Glutamatergic neuron (in vitro differentiated cells): ENCODE results near the gene PLEKHJ1. TPM values are rescaled to one million over a fixed set of nuclear protein-coding genes. Genes with fewer than 3 reads are reported as not detected.

Source experiments
- DNase-seq: peaks from one replicate; pipeline ENCODE4 v3.0.0; 2022
- H3K27ac Mint-ChIP-seq: one replicate; pipeline ENCODE4 v1.8.0; 2020; ENCODE audit warnings: mild to moderate bottlenecking, mixed read lengths, inconsistent platforms; ENCODE audit not compliant: unreplicated experiment
- H3K27me3 Mint-ChIP-seq: one replicate; pipeline ENCODE4 v1.8.0; 2020; ENCODE audit warnings: mild to moderate bottlenecking, moderate library complexity, mixed read lengths, inconsistent platforms; ENCODE audit not compliant: unreplicated experiment
- H3K36me3 Mint-ChIP-seq: one replicate; pipeline ENCODE4 v1.8.0; 2020; ENCODE audit warnings: mild to moderate bottlenecking, mixed read lengths, inconsistent platforms; ENCODE audit not compliant: unreplicated experiment
- H3K4me1 Mint-ChIP-seq: one replicate; pipeline ENCODE4 v1.8.0; 2020; ENCODE audit warnings: mild to moderate bottlenecking, low read depth, mixed read lengths, inconsistent platforms; ENCODE audit not compliant: unreplicated experiment
- H3K4me3 Mint-ChIP-seq: one replicate; pipeline ENCODE4 v1.8.0; 2020; ENCODE audit warnings: mild to moderate bottlenecking, mixed read lengths, inconsistent platforms; ENCODE audit not compliant: unreplicated experiment
- H3K9me3 Mint-ChIP-seq: one replicate; pipeline ENCODE4 v1.8.0; 2020; ENCODE audit warnings: mild to moderate bottlenecking, moderate library complexity, mixed read lengths, inconsistent platforms; ENCODE audit not compliant: unreplicated experiment
- CTCF ChIP-seq: fragments of 200-600 bp; sonication (generic); IDR thresholded peaks from one replicate; pipeline ENCODE4 v1.5.0; 2021; ENCODE audit not compliant: partially characterized antibody, unreplicated experiment
- total RNA-seq: library from RNA; stranded (reverse); fragmentation: NEBNext Ultra II Directional; extraction: Animal tissue kit (Norgen Biotek cat#: 25700); gene quantifications from one replicate; pipeline ENCODE4 v1.2.1, GENCODE V29; 2021; ENCODE audit not compliant: unreplicated experiment

Gene PLEKHJ1
- total RNA-seq, 1 donor from 2014 or later = 164 TPM

GRCh38 chr19:2236064-2236313, 140 bp downstream of the PLEKHJ1 start:
- Mint-ChIP-seq H3K27ac (no peak overlapping the region), H3K27me3 (peaks cover 18% of the 10 kb centered on the region), H3K4me1 (peaks cover 29% of the 10 kb centered on the region), H3K4me3 (peak overlapping the region; percentile 96), H3K9me3 (peaks cover 28% of the 10 kb centered on the region), H3K36me3 (no peaks in the 10 kb centered on the region)
- no peak for DNase-seq
- TF ChIP-seq CTCF = no peak

DNA sequence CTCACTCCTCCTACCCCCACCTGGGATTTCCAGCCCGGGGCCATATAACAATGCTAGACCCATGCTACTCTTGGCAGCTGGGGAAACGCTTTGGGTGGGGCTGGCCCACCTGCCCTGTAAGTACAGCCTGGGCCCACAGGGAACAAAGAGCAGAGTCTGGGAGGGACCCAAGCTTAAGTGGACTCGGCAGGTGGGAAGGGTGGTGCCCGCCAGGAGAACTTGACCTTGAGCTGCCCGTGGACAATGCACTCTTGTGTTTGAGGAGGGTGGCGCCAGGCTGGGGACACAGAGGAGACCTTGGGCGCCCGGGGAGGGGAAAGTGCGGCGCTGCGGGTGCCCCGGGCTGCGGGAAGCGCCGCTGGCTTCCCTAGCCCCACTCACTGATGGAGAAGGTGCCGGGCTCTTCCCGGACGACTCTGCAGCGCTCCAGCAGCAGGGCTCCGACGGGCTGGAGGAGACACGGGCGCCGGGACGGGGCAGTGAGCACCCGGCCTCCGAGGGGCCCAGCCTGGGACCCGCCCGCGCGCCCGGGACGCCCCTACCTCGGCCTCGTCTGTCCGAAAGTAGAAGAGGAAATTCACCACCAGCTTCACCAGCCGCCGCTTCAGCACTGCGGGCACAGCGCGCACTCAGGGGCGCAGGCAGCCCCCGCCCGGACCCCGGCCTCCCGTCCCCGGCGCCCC, 607 bp downstream of the PLEKHJ1 start:
- DNase-seq = peak; percentile 38
- no peak for TF ChIP-seq CTCF
- Mint-ChIP-seq H3K36me3 (no peaks in the 10 kb centered on the region), H3K4me1 (peaks cover 25% of the 10 kb centered on the region), H3K9me3 (peaks cover 27% of the 10 kb centered on the region), H3K27me3 (peaks cover 17% of the 10 kb centered on the region), H3K27ac (peak overlapping the region; percentile 97), H3K4me3 (peak overlapping the region; percentile 97)

- Mint-ChIP-seq H3K27me3 (peaks cover 18% of the 10 kb centered on the region), H3K36me3 (no peaks in the 10 kb centered on the region), H3K4me1 (peaks cover 24% of the 10 kb centered on the region), H3K4me3 (peak overlapping the region; percentile 97), H3K27ac (peak overlapping the region; percentile 97), H3K9me3 (peaks cover 30% of the 10 kb centered on the region)
- no peak for DNase-seq
- TF ChIP-seq CTCF = no peak
These were observed 1.1 kb downstream of the PLEKHJ1 start for GRCh38 chr19:2234996-2235380.

DNA sequence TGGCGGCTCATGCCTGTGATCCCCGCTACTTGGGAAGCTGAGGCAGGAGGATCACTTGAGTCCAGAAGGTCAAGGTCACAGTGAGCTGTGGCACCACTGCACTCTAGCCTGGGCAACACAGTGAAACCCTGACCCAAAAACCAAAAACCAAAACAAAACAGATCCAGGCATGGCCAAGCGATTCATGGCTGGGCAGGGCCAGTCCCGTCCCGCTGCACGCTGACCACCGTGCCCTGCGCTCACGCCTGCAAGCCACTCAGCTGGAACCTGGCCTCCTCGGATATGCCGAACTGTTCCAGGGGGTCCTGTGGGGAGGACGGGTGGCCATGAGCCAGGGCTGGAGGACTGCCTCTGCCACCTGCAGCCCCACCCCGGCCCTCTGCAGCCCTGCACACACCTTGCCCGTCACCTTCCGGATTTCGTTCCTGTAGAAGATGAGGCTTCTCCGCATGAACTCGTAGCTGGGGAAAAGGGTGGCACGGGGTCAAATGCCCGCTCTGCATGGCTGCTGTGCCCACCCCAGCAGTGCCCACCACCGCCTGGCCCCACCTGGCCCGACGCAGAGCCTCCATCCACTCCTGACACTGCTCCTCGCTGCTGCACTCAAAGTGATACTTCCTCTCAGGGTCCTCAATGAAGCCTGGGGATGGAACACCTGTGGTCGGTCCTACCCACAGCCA, 2.4 kb downstream of the PLEKHJ1 start:
- no peak for TF ChIP-seq CTCF
- Mint-ChIP-seq H3K4me1 (peaks cover 18% of the 10 kb centered on the region), H3K36me3 (no peaks in the 10 kb centered on the region), H3K27ac (peak overlapping the region; percentile 97), H3K9me3 (peaks cover 30% of the 10 kb centered on the region), H3K4me3 (peak overlapping the region; percentile 97), H3K27me3 (peaks cover 21% of the 10 kb centered on the region)
- no peak for DNase-seq

DNA sequence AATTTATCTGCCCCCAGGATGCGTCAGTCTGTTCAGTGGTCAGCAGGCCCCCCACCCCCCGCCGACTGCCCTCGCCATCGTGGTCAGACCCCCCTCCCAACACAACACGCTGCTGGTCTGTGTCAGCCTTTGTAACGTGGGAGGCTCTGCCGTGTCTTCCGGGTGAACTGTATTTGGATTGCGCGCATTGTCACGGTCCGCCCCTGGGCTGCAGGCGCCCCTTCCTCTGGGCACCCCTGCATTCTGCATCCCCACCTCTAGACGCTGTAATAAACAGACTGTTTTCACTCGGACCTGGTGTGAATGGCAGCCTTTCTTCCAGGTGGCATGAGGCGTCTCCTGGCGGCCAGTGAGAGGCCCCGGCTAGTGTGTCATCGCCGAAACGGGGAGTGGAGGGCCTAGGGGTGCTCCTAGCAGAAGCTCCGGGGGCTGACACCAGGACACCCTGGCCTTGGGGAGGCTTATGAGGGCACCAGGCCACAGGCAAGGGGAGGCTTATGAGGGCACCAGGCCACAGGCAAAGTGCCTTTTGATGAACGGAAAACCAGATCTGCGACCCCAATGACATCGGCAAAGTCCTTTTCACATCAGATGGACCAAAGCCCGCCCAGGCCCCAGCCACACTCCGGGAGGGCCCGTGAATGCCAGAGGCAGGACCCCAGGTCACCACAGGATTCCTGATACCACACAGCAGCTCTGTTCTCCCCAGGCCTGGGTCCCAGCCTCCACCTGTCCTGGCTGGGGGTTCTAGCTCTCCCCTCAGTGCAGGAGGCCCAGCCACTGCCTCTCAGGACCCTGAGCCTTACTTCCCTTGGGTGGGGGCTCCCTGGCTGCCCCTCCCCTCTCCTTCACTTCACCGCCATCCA, 3.6 kb downstream of the PLEKHJ1 start:
- H3K9me3 Mint-ChIP-seq = peaks cover 26% of the 10 kb centered on the region
- no peak for DNase-seq
- no peak for TF ChIP-seq CTCF
- H3K36me3 Mint-ChIP-seq = no peaks in the 10 kb centered on the region
- peak overlapping the region; percentile 48 for H3K27ac Mint-ChIP-seq
- H3K4me3 Mint-ChIP-seq = peak overlapping the region; percentile 25
- peaks cover 21% of the 10 kb centered on the region for H3K27me3 Mint-ChIP-seq
- peaks cover 9% of the 10 kb centered on the region for H3K4me1 Mint-ChIP-seq
